ENCODE results near the gene ATG9A.
"Not testable (repeated sequence)": the region's sequence is repeated elsewhere in the genome, so short reads cannot be mapped to it uniquely, and the experiment has no call there.

The ATG9A gene

DNA sequence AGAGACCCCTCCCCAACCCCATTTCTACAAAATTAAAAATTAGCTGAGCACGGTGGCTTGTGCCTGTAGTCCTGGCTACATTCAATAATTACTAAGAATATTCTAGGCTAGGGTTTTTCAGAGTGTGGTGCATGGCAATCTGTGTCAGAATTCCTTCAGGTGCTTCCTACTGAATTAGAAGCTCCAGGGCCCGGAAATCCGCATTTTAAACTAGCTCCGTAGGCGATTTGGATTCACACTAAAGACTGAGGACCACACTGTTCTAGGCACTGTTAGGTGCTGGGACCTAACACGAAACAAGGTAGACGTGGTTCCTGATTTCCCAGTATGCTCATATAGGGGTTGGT lies 23.5 kb downstream of the ATG9A start:
- DNase-seq (ENCODE audit: low spot score) = no peak

DNA sequence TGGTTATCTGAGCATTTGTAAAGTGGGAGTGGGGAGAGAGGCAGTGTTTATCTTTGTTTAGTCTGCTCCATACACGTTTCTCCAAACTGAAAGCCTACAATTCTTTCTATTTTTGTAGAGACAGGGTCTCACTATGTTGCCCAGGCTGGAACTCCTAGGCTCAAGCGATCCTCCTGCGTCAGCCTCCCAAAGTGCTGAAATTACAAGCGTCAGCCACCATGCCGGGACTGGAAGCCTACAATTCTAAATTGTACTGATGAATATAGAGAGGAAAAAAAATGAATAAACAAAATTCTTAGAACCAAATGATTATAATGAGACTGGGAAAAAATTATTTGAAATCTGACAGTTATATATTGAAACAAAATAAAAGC lies 24.3 kb downstream of the ATG9A start:
- DNase-seq (ENCODE audit: low spot score) = no peak

GRCh38 chr2:219204425-219205164 lies 24.8 kb downstream of the ATG9A start:
- no peak for DNase-seq (ENCODE audit: low spot score)

- not testable (repeated sequence) for DNase-seq (ENCODE audit: low spot score)
Measured at GRCh38 chr2:219201331-219201730, 28.1 kb downstream of the ATG9A start.

DNA sequence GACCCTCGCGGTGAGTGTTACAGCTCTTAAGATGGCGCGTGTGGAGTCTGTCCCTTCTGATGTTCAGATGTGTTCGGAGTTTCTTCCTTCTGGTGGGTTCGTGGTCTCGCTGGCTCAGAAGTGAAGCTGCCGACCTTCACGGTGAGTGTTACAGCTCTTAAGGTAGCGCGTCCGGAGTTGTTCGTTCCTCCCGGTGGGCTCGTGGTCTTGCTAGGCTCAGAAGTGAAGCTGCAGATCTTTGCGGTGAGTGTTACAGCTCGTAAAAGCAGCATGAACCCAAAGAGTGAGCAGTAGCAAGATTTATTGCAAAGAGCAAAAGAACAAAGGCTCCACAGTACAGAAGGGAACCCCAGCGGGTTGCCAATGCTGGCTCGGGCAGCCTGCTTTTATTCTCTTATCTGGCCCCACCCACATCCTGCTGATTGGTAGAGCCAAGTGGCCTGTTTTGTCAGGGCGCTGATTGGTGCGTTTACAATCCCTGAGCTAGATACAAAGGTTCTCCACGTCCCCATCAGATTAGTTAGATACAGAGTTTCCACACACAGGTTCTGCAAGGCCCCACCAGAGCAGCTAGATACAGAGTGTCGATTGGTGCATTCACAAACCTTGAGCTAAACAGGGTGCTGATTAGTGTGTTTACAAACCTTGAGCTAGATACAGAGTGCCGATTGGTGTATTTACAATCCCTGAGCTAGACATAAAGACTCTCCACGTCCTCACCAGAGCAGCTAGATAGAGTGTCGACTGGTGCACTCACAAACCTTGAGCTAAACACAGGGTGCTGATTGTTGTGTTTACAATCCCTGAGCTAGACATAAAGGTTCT lies 28.7 kb downstream of the ATG9A start:
- peak; percentile 35 for DNase-seq (ENCODE audit: low spot score)

GRCh38 chr2:219199470-219200211 lies 29.8 kb downstream of the ATG9A start:
- no peak for DNase-seq (ENCODE audit: low spot score)

DNA sequence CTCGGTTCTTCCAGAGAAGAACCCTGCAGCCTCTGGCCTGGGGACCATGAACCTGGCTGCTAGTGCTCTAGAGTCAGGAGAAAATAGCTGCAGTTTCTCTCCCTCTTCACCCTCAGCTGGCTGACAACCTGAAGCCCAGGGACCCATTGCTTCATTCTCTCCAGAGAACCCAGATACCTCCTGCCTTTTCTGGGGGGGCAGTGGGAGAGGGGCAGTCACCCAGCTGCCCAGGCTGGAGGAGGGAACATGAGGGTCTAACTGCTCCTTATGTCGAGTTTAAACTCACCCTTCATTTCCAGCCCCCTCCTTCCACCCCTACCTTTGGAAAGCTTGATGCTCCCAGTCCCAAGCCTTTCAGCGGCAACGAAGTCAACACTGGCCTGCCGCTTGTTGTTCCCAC lies 30.5 kb downstream of the ATG9A start:
- DNase-seq (ENCODE audit: low spot score) = no peak

DNA sequence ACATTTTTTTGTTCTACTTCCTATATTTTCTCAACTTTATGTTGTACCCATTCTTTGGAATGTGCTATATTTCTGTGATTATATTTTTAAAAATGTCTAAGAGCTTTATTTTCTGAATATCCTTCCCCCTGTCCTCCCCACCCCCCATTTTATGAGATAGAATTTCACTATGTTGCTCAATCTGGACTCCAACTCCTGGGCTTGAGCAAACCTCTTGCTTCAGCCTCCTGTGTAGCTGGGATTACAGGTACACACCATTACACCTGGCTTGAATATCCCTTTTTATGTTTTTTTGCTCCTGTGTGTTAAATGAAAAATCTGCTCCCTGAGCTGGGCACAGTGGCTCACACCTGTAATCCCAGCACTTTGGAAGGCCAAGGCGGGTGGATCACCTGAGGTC lies 32.0 kb downstream of the ATG9A start:
- no peak for DNase-seq (ENCODE audit: low spot score)

GRCh38 chr2:219186754-219187456 lies 42.5 kb downstream of the ATG9A start:
- no peak for DNase-seq (ENCODE audit: low spot score)

DNA sequence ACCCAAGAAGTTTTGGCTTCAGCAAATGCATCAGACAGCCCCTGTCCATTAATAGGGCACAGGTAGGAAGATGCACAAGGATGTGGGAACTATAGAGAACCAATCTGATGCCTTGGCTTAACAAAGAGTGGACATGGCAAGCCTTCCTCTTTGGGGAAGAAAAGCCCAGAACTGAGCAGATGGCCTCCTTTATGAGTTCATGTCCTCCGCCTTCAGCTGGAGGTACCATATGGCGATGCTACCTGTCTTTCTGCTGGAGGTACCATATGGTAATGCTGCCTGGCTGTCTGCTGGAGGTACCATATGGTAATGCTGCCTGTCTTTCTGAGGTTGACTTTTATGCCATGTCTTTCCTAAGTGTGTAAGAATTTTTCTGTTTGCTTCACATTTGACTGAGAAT lies 45.3 kb downstream of the ATG9A start:
- DNase-seq (ENCODE audit: low spot score) = no peak

- no peak for DNase-seq (ENCODE audit: low spot score)
Measured at GRCh38 chr2:219183151-219183772, 46.2 kb downstream of the ATG9A start.

GRCh38 chr2:219182331-219183150 lies 46.9 kb downstream of the ATG9A start:
- no peak for DNase-seq (ENCODE audit: low spot score)

DNA sequence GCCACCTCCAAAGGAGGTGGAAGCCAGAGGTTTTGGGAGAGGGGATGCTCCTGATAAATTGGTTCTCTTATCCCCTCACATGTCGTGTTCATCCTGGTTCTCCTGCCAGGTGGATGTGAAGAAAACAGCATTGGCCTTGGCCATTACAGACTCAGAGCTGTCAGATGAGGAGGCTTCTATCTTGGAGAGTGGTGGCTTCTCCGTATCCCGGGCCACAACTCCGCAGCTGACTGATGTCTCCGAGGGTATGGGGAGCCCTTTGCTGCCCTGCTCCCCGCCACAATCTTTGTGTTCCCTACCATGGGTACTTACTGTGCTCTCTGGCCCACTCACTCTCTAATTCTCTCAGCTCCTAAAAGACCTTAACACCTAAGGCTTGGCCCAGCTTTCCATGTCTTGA lies 47.9 kb downstream of the ATG9A start:
- DNase-seq (ENCODE audit: low spot score) = no peak

- DNase-seq (ENCODE audit: low spot score) = no peak
Measured at GRCh38 chr2:219180961-219181360, 48.5 kb downstream of the ATG9A start.

DNA sequence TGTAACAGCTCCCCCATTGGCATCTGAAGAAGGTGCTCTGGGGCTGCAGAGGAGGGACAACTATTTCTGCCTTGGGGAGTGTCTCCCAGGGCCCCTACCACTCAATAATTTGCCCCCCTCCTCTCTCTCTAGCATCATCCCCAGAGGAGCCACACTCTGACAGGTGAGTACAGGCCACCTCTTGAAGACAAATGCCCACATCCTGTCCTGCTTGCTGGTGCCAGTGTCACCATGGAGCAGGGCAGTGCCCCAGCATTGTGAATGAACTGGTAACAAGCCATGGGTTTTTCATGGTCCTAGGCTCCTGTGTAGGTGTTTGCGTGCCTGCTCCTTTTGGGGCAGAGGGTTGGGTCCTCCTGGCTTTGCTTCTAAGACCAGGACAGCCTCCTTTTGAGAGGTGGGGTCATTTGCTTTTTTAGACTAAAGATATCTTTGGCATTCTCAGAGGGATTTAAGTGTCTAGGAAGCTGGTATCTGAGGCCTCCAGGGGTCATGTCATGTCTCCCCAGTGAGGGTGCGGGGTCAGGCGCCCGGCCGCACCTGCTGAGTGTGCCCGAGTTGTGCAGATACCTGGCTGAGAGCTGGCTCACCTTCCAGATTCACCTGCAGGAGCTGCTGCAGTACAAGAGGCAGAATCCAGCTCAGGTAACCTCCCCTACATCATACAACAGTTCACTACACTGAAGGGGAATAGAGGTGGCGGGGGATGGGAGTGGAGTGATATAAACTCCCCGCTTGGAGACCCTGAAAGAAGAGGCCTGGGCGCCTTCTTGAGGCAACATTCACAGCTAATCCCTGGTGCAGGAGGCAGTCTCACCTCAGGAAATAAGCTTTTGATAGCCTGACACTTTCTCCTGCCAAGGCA lies 49.6 kb downstream of the ATG9A start:
- DNase-seq (ENCODE audit: low spot score) = no peak

DNA sequence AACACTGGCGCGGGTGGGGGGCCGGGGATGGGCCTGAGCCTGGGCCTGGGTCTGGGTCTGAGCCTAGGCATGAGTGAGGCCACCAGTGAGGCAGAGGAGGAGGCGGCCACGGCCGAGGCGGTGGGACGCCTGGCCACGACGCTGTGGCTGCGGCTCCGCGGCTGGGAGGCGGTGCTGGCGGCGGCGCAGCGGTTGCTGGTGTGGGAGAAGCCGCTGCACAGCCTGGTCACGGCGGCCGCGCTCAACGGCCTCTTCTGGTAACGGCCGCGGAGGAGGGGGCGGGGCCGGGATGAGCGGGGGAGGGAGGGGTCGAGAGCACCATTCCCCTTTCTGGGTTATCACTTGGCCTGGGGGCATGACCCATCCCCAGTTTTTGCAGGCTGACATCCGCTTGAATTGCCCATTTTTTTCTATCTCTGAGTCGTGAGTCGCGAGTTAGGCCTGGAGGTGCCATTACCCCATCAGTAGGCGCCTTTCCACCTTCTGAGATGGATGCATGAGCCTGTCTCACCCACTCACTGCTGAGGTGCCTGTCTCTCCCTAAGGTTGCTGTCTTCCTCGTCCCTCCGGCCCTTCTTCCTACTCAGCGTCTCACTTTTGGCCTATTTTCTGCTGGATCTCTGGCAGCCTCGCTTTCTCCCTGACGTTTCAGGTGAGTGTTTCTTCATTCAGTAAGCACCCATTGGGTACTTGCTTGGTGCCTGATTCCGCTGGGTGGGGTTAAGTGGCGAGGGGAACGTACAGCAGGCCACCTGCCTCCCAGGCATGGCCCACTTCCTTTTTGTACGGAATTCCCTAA lies 50.9 kb downstream of the ATG9A start:
- DNase-seq (ENCODE audit: low spot score) = peak; percentile 24

DNA sequence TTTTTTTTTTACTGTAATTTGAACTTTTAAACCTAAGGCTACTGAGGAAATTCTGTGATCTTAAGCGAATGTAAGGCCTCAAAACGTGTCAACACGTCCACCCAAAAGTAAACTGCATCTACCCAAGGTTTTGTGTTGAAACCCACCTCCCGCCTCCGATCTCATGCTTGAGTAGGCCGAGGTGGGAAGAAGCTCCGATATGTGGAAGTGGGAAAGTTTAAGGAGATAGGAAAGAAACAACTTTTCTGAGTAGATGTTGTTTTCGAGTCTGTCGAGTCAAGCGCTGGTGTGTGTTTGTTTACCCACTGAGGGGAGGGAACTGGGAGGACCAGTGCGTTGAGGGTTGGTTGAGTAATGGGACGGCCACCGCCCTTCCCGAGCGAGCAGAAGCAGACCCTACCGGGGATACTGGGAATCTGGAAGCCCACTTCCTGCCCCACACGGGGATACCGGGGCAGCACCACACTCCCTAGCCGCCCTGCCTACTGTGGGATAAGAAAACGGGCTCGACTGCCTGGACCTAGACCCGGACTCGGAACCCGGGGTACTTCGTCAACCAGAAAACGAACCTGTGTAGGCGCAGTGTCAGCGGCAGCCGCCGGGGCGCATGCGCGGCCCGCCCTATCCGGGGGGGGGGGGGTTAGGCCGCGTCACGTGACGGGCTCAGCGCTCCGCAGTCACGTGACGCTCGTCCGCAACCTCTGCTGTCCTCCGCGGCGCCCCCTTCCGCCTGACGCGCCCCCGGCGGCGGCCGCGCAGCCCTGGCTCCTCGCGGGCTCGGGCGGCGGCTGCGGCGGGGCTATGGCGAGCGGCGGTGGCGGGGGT lies 51.7 kb downstream of the ATG9A start, which contains the start of gene RETREG2:
RETREG2 (plus strand) TSS at position 724 of the 825 bp plus-strand sequence; CDS start at position 802, 78 bp downstream.
- DNase-seq (ENCODE audit: low spot score) = peak; percentile 91
